OCI-LY7 (cell line): Measurements from ENCODE around the gene RCBTB2. TPM values are rescaled to one million over a fixed set of nuclear protein-coding genes. Genes with fewer than 3 reads are reported as not detected.

Experiments used
- BruUV-seq: library from RNA; stranded (reverse); fragments of 400-500 nt; replicated peaks from 2 replicates; lab custom pipeline; 2021; lab: Mats Ljungman, UMichigan
- CTCF ChIA-PET: fragments of 300-600 bp; sonication (Branson Sonifier 250); formaldehyde crosslinking; loops from one replicate; lab custom pipeline; 2022; ENCODE audit warnings: antibody characterized with exemption; ENCODE audit not compliant: unreplicated experiment; lab: Charles Lee
- POLR2A ChIA-PET: fragments of 300-600 bp; sonication (Branson Sonifier 250); formaldehyde crosslinking; loops from one replicate; lab custom pipeline; 2022; ENCODE audit warnings: antibody characterized with exemption; lab: Charles Lee
- DNase-seq: peaks from one replicate; pipeline ENCODE4 v3.0.0-alpha.2; 2015; ENCODE audit warnings: low spot score
- H2AFZ ChIP-seq: fragments of 200-600 bp; sonication (generic), shearing (Covaris generic); 2 replicates; pipeline ENCODE4 v1.6.1; 2014; ENCODE audit warnings: mild to moderate bottlenecking, antibody characterized with exemption, low read length, moderate library complexity
- H3K27ac ChIP-seq: fragments of 200-600 bp; sonication (generic); 2 replicates; pipeline ENCODE4 v1.5.1; 2014; ENCODE audit warnings: mixed run types, low read depth, mild to moderate bottlenecking, moderate library complexity, low read length, inconsistent platforms; ENCODE audit not compliant: poor library complexity, severe bottlenecking
- H3K36me3 ChIP-seq: fragments of 200-600 bp; sonication (generic); 2 replicates; pipeline ENCODE4 v1.6.1; 2014; ENCODE audit warnings: mild to moderate bottlenecking, antibody characterized with exemption, low read length, moderate library complexity, mixed read lengths; ENCODE audit not compliant: insufficient read depth
- H3K4me1 ChIP-seq: fragments of 200-600 bp; sonication (generic); 2 replicates; pipeline ENCODE4 v1.5.1; 2014; ENCODE audit warnings: mild to moderate bottlenecking, low read length; ENCODE audit not compliant: insufficient read depth, poor library complexity, severe bottlenecking
- H3K4me2 ChIP-seq: fragments of 200-600 bp; sonication (generic); 2 replicates; pipeline ENCODE4 v1.6.1; 2014; ENCODE audit warnings: mild to moderate bottlenecking, low read length
- H3K4me3 ChIP-seq: fragments of 200-600 bp; sonication (generic); 2 replicates; pipeline ENCODE4 v1.5.1; 2014; ENCODE audit warnings: mild to moderate bottlenecking, low read depth, low read length; ENCODE audit not compliant: poor library complexity, severe bottlenecking
- H3K79me2 ChIP-seq: fragments of 200-600 bp; sonication (generic); 2 replicates; pipeline ENCODE4 v1.6.1; 2016; ENCODE audit warnings: low read depth, mild to moderate bottlenecking, low read length, moderate library complexity, mixed read lengths; ENCODE audit not compliant: insufficient read depth
- H3K9me2 ChIP-seq: fragments of 200-600 bp; sonication (generic); 2 replicates; pipeline ENCODE4 v1.6.1; 2016; ENCODE audit warnings: mild to moderate bottlenecking, low read length, mixed read lengths; ENCODE audit not compliant: insufficient read depth
- H3K9me3 ChIP-seq: fragments of 200-600 bp; sonication (generic); 2 replicates; pipeline ENCODE4 v1.6.1; 2014; ENCODE audit warnings: mild to moderate bottlenecking, mixed run types, low read length, mixed read lengths
- H4K20me1 ChIP-seq: fragments of 200-600 bp; sonication (generic); 2 replicates; pipeline ENCODE4 v1.6.1; 2014; ENCODE audit warnings: mild to moderate bottlenecking, antibody characterized with exemption, low read length, moderate library complexity, mixed read lengths; ENCODE audit not compliant: insufficient read depth
- EZH2phosphoT487 ChIP-seq: fragments of 200-600 bp; sonication (generic); IDR thresholded peaks from 2 replicates; pipeline ENCODE4 v1.6.1; 2018; ENCODE audit warnings: low read depth, borderline replicate concordance, mild to moderate bottlenecking, mixed run types, antibody characterized with exemption, low read length, moderate library complexity, mixed read lengths
- intact Hi-C: fragments of 100-400 bp; cut with micrococcal nuclease; formaldehyde crosslinking; loops from one replicate; pipeline ENCODE4 v1.10.0; 2022; ENCODE audit not compliant: unreplicated experiment
- total RNA-seq, 2 experiments: library from RNA; depleted of rRNA in 1 of 2; stranded (reverse); fragments of >200 nt in 1 of 2; shearing (Covaris generic) in 1 of 2; gene quantifications; 2 replicates each; pipeline ENCODE4 v1.2.3, GENCODE V29; 2014 to 2022
- TF ChIP-seq, protein P1 (sequence below): fragments of 200-600 bp; sonication (generic); conservative IDR thresholded peaks from 2 replicates; pipeline ENCODE4 v1.5.1; 2014; ENCODE audit warnings: mild to moderate bottlenecking, antibody characterized with exemption, low read length, moderate library complexity, mixed read lengths

RCBTB2 gene
- total RNA-seq, 2 experiments from 2014 or later: 7.2 to 9.0 TPM

- no peak overlapping the region for H3K4me3 ChIP-seq
- H2AFZ ChIP-seq: peak overlapping the region; percentile 83; the same call in 1 of the 2 replicates
- no peak for DNase-seq
- no peaks in the 10 kb centered on the region for H3K9me2 ChIP-seq
- CTCF ChIA-PET: interaction anchor here (1.0 to 1.9 kb wide), 2 partner anchors 9 to 19 kb away, joined by 3 to 14 read pairs; partner anchors contain the start of gene RCBTB2
- H3K9me3 ChIP-seq: peaks cover 7% of the 10 kb centered on the region; the same call in 1 of the 2 replicates
- intact Hi-C loops: no loop called here
- no peak for TF ChIP-seq EZH2phosphoT487
- TF ChIP-seq, protein P1, sequence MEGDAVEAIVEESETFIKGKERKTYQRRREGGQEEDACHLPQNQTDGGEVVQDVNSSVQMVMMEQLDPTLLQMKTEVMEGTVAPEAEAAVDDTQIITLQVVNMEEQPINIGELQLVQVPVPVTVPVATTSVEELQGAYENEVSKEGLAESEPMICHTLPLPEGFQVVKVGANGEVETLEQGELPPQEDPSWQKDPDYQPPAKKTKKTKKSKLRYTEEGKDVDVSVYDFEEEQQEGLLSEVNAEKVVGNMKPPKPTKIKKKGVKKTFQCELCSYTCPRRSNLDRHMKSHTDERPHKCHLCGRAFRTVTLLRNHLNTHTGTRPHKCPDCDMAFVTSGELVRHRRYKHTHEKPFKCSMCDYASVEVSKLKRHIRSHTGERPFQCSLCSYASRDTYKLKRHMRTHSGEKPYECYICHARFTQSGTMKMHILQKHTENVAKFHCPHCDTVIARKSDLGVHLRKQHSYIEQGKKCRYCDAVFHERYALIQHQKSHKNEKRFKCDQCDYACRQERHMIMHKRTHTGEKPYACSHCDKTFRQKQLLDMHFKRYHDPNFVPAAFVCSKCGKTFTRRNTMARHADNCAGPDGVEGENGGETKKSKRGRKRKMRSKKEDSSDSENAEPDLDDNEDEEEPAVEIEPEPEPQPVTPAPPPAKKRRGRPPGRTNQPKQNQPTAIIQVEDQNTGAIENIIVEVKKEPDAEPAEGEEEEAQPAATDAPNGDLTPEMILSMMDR: no peak
- no peak overlapping the region for H3K27ac ChIP-seq
- H3K36me3 ChIP-seq: no peaks in the 10 kb centered on the region
- no TSS peak for BruUV-seq
- peaks cover 19% of the 10 kb centered on the region for H3K4me1 ChIP-seq
- peak overlapping the region; percentile 52; the same call in 1 of the 2 replicates for H3K4me2 ChIP-seq
- H3K79me2 ChIP-seq: no peaks in the 10 kb centered on the region
- no peaks in the 10 kb centered on the region for H4K20me1 ChIP-seq
- POLR2A ChIA-PET: interaction anchor here (0.6 to 2.7 kb wide), 6 partner anchors 8 to 90 kb away, joined by 3 to 15 read pairs (median 10); partner anchors contain the start of gene RCBTB2
These were observed 9.3 kb upstream of the RCBTB2 start for GRCh38 chr13:48542138-48542537.

DNA sequence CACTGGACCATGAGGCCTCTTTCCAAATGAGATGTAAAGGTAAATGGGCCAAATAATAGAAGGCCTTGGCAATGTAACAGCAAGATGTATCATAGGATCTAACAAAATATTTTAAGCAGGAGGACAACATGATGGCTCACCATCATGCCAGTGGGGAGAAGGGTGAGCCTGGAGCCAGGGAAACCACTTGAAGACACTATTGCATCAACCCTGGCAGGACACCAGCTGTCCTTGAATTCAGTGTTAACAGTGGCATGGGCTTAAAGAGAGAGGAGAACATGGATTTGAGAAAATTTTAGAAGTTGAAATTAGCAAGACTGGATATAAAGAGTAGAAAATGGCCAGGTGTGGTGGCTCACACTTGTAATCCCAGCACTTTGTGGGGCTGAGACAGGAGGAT, 6.7 kb upstream of the RCBTB2 start:
- Histone ChIP-seq H3K9me3 (peaks cover 11% of the 10 kb centered on the region; the same call in 1 of the 2 replicates), H3K9me2 (no peaks in the 10 kb centered on the region), H3K36me3 (no peaks in the 10 kb centered on the region), H4K20me1 (no peaks in the 10 kb centered on the region), H3K4me1 (peaks cover 19% of the 10 kb centered on the region), H3K4me3 (no peak overlapping the region), H2AFZ (no peak overlapping the region), H3K4me2 (no peak overlapping the region), H3K27ac (no peak overlapping the region), H3K79me2 (no peaks in the 10 kb centered on the region)
- POLR2A ChIA-PET: interaction anchor here (0.6 to 0.7 kb wide), 3 partner anchors 14 to 237 kb away, joined by 3 to 6 read pairs (median 6); no protein-coding TSS in a partner anchor
- intact Hi-C loops: no loop called here
- CTCF ChIA-PET: no interaction called here
- no peak for DNase-seq
- no peak for TF ChIP-seq EZH2phosphoT487
- TF ChIP-seq, protein P1: no peak
- no TSS peak for BruUV-seq

- Histone ChIP-seq H3K27ac (no peak overlapping the region), H3K4me3 (no peak overlapping the region), H3K79me2 (peaks cover 6% of the 10 kb centered on the region; the same call in 1 of the 2 replicates), H3K9me2 (no peaks in the 10 kb centered on the region), H3K4me2 (no peak overlapping the region), H3K4me1 (peaks cover 20% of the 10 kb centered on the region), H2AFZ (no peak overlapping the region), H3K36me3 (no peaks in the 10 kb centered on the region), H3K9me3 (peaks cover 11% of the 10 kb centered on the region; the same call in 1 of the 2 replicates), H4K20me1 (no peaks in the 10 kb centered on the region)
- no peak for TF ChIP-seq EZH2phosphoT487
- TF ChIP-seq, protein P1: no peak
- ChIA-PET POLR2A (interaction anchor here (0.7 kb wide), 1 partner anchor 1969 kb away, joined by 3 read pairs; no protein-coding TSS in a partner anchor), CTCF (no interaction called here)
- BruUV-seq: no TSS peak
- DNase-seq: no peak
- intact Hi-C loops: no loop called here
These were observed 3.9 kb upstream of the RCBTB2 start for GRCh38 chr13:48536621-48537250.
